K562 (cell line): Measurements from ENCODE around the gene DCUN1D3. TPM values are rescaled to one million over a fixed set of nuclear protein-coding genes. Genes with fewer than 3 reads are reported as not detected.

ENCODE experiments used
- ATAC-seq: fragments of 200-7000 bp; cut with Tn5 transposase; 3 replicates; pipeline ENCODE4 v1.9.1; 2020; ENCODE audit warnings: moderate library complexity
- BruUV-seq: library from RNA; stranded (reverse); fragments of 400-500 nt; replicated peaks from 2 replicates; lab custom pipeline; 2021; lab: Mats Ljungman, UMichigan
- CTCF ChIA-PET: fragments of 300-600 bp; formaldehyde crosslinking; extraction: SDS; loops from one replicate; lab custom pipeline; 2021; ENCODE audit warnings: low intra/inter-chr PET ratio; lab: Yijun Ruan, JAX
- POLR2A ChIA-PET: fragments of 300-600, 350-650 bp; sonication (Branson Sonifier 250); formaldehyde crosslinking; extraction: SDS; loops from one replicate; lab custom pipeline; 2021; ENCODE audit warnings: antibody characterized with exemption, inconsistent platforms; lab: Yijun Ruan, JAX
- DNase-seq, 4 experiments: peaks; one replicate each; pipeline versions ENCODE4 v3.0.0 to v3.0.0-alpha.2; 2011 to 2018; ENCODE audit warnings: low spot score in 3 of 4, mixed read lengths in 3 of 4; ENCODE audit errors: extremely low read depth in 1 of 4
- FAIRE-seq: peaks from 2 replicates; lab custom pipeline; 2011; peaks lifted over from hg19 to GRCh38; lab: Jason Lieb, UNC
- H2AFZ ChIP-seq: 2 replicates; pipeline ENCODE4 v1.6.0; 2011; ENCODE audit warnings: low read depth, low read length, control low read depth, inconsistent platforms
- H3K27ac ChIP-seq: fragments of 200-600 bp; 3 replicates; pipeline ENCODE4 v1.8.0; 2011; ENCODE audit warnings: low read depth, mild to moderate bottlenecking, control low read depth, inconsistent platforms, low read length, moderate library complexity, mixed read lengths; ENCODE audit errors: extremely low read depth
- H3K27me3 ChIP-seq, 2 experiments: fragments of 300-600 bp in 1 of 2; 2 replicates in 1 of 2; 3 replicates in 1 of 2; pipeline versions ENCODE4 v1.6.0 to v1.8.0; 2011; ENCODE audit warnings: inconsistent platforms in 2 of 2, low read length in 2 of 2, mild to moderate bottlenecking in 1 of 2, mixed read lengths in 1 of 2, moderate library complexity in 1 of 2; ENCODE audit not compliant: control insufficient read depth in 2 of 2, insufficient read depth in 2 of 2
- H3K36me3 ChIP-seq: fragments of 300-600 bp; 3 replicates; pipeline ENCODE4 v1.8.0; 2011; ENCODE audit warnings: mild to moderate bottlenecking, low read length, inconsistent platforms; ENCODE audit not compliant: control insufficient read depth, insufficient read depth
- H3K4me1 ChIP-seq, 2 experiments: fragments of 200-600 bp in 1 of 2; replicated peaks in 1 of 2; 2 replicates in 1 of 2; 3 replicates in 1 of 2; pipeline versions ENCODE4 v1.5.1 to v1.8.0; 2011; ENCODE audit warnings: inconsistent platforms in 2 of 2, low read length in 2 of 2, mild to moderate bottlenecking in 1 of 2, mixed read lengths in 1 of 2, moderate library complexity in 1 of 2; ENCODE audit not compliant: control insufficient read depth in 2 of 2, insufficient read depth in 2 of 2
- H3K4me2 ChIP-seq: 2 replicates; pipeline ENCODE4 v1.6.1; 2011; ENCODE audit warnings: low read length, control low read depth, inconsistent platforms, mixed read lengths; ENCODE audit not compliant: insufficient read depth
- H3K4me3 ChIP-seq: fragments of 200-600 bp; sonication (generic), shearing (Covaris generic); 2 replicates; pipeline ENCODE4 v1.5.1; 2016; ENCODE audit warnings: control low read depth, inconsistent platforms
- H3K79me2 ChIP-seq: fragments of 200-600 bp; 3 replicates; pipeline ENCODE4 v1.8.0; 2011; ENCODE audit warnings: low read length, inconsistent platforms; ENCODE audit not compliant: control insufficient read depth, insufficient read depth
- H3K9ac ChIP-seq, 2 experiments: 2 replicates each; pipeline versions ENCODE4 v1.6.0 to v1.6.1; 2011; ENCODE audit warnings: low read depth in 2 of 2, low read length in 2 of 2, control low read depth in 1 of 2, inconsistent platforms in 1 of 2, mild to moderate bottlenecking in 1 of 2, mixed read lengths in 1 of 2; ENCODE audit not compliant: insufficient read depth in 1 of 2
- H3K9me1 ChIP-seq: one replicate; pipeline ENCODE4 v1.6.0; 2011; ENCODE audit warnings: inconsistent platforms, mild to moderate bottlenecking, low read length, moderate library complexity; ENCODE audit not compliant: control insufficient read depth, insufficient read depth
- H3K9me3 ChIP-seq: replicated peaks from 2 replicates; pipeline ENCODE4 v1.5.1; 2011; ENCODE audit warnings: low read depth, low read length, inconsistent platforms; ENCODE audit not compliant: control insufficient read depth, insufficient read depth
- H4K20me1 ChIP-seq: replicated peaks from 2 replicates; pipeline ENCODE4 v1.6.1; 2011; ENCODE audit warnings: low read length, inconsistent platforms, mixed read lengths; ENCODE audit not compliant: control insufficient read depth, insufficient read depth
- ARID1B ChIP-seq: fragments of 450-650 bp; IDR thresholded peaks from 2 replicates; pipeline ENCODE4 v1.6.1; 2016; ENCODE audit warnings: antibody characterized with exemption, mild to moderate bottlenecking, inconsistent platforms
- CBFA2T3 ChIP-seq: fragments of 450-650 bp; IDR thresholded peaks from 2 replicates; pipeline ENCODE4 v1.6.1; 2017
- DPF2 ChIP-seq: fragments of 450-650 bp; IDR thresholded peaks from 2 replicates; pipeline ENCODE4 v1.6.1; 2016
- GABPA ChIP-seq: fragments of 200-800 bp; sonication (Bioruptor generic); conservative IDR thresholded peaks from 2 replicates; pipeline ENCODE4 v1.6.1; 2016; ENCODE audit warnings: low read depth, missing genetic modification characterization, missing compliant biosample characterization
- HNRNPLL ChIP-seq: fragments of 200-400 bp; formaldehyde crosslinking; IDR thresholded peaks from 2 replicates; pipeline ENCODE4 v1.6.1; 2017; ENCODE audit warnings: low read length, low read depth, mild to moderate bottlenecking; ENCODE audit not compliant: poor library complexity, severe bottlenecking
- JUND ChIP-seq, 2 experiments: IDR thresholded peaks; 2 replicates in 1 of 2; 3 replicates in 1 of 2; pipeline ENCODE4 v1.6.1; 2011; ENCODE audit warnings: borderline replicate concordance in 2 of 2, low read depth in 2 of 2, low read length in 2 of 2, improper control_type of control experiment in 1 of 2, missing biosample characterization in 1 of 2, missing genetic modification characterization in 1 of 2, missing genetic modification reagents in 1 of 2
- MAFF ChIP-seq: IDR thresholded peaks from 2 replicates; pipeline ENCODE4 v1.6.1; 2012; ENCODE audit warnings: low read length, improper control_type of control experiment
- MBD2 ChIP-seq: sonication (generic); IDR thresholded peaks from 2 replicates; pipeline ENCODE4 v1.6.1; 2016; ENCODE audit warnings: low read depth, borderline replicate concordance
- SMARCA5 ChIP-seq: fragments of 450-650 bp; IDR thresholded peaks from 2 replicates; pipeline ENCODE4 v1.6.1; 2016
- SMARCE1 ChIP-seq: fragments of 450-650 bp; IDR thresholded peaks from 2 replicates; pipeline ENCODE4 v1.7.1; 2016; ENCODE audit warnings: mild to moderate bottlenecking
- TCF7L2 ChIP-seq: fragments of 150-350 bp; IDR thresholded peaks from 2 replicates; pipeline ENCODE4 v1.6.1; 2016; ENCODE audit warnings: low read depth, mild to moderate bottlenecking, low read length, moderate library complexity
- ZEB2 ChIP-seq: fragments of 450-650 bp; IDR thresholded peaks from 2 replicates; pipeline ENCODE4 v1.6.1; 2016
- ZNF232 ChIP-seq: sonication (generic); formaldehyde crosslinking; IDR thresholded peaks from 2 replicates; pipeline ENCODE4 v1.8.0; 2022; ENCODE audit warnings: mild to moderate bottlenecking, missing genetic modification reagents
- ZNF778 ChIP-seq: fragments of 450-650 bp; formaldehyde crosslinking; IDR thresholded peaks from 2 replicates; pipeline ENCODE4 v1.4.0; 2020; ENCODE audit warnings: mild to moderate bottlenecking, moderate library complexity
- WGBS: fragments of 100-300 bp; shearing (Covaris generic); methylation state at CpG from one replicate; pipeline ENCODE4 v1.1.6; 2016; ENCODE audit warnings: low coverage, mixed read lengths; ENCODE audit not compliant: insufficient coverage; ENCODE audit errors: missing lambda C conversion rate; 5-methylcytosine and 5-hydroxymethylcytosine counted together
- in situ Hi-C: fragments of 300-500 bp; cut with MboI; formaldehyde crosslinking; loops from 4 replicates; pipeline ENCODE4 v1.15.0; 2018; ENCODE audit warnings: inconsistent platforms, mixed read lengths
- intact Hi-C: fragments of 100-400 bp; cut with micrococcal nuclease; formaldehyde crosslinking; loops from 2 replicates; pipeline ENCODE4 v1.14.2; 2022
- polyA plus RNA-seq, 8 experiments: library from polyadenylated mRNA; depleted of rRNA in 4 of 8; stranded (reverse) in 5 of 8; unstranded in 3 of 8; fragments of >200 nt; fragmentation: Nextera tagmentation in 2 of 8; fragmentation: Illumina TruSeq in 1 of 8; extraction: Ambion mirVana in 2 of 8; extraction: Trizol in 1 of 8; gene quantifications; 2 replicates each; pipeline versions ENCODE4 v1.2.1 to v1.2.3, GENCODE V29; 2011 to 2014; ENCODE audit warnings: inconsistent platforms in 1 of 8, missing spikeins in 1 of 8
- total RNA-seq, 7 experiments: library from RNA; depleted of rRNA in 6 of 7; stranded (reverse); fragments of >200 nt in 6 of 7; fragmentation: Illumina TruSeq in 2 of 7; extraction: Trizol in 2 of 7; gene quantifications; 2 replicates each; pipeline versions ENCODE4 v1.2.1 to v1.2.3, GENCODE V29; 2011 to 2021; ENCODE audit warnings: low replicate concordance in 1 of 7
- TF ChIP-seq, protein P1 (sequence below): fragments of 250-450 bp; sonication (Bioruptor Pico); IDR thresholded peaks from 2 replicates; pipeline ENCODE4 v1.4.0; 2020; ENCODE audit warnings: mild to moderate bottlenecking, moderate library complexity
- TF ChIP-seq, protein P2 (sequence below): fragments of 450-650 bp; IDR thresholded peaks from one replicate; pipeline ENCODE4 v1.6.1; 2018; ENCODE audit warnings: mild to moderate bottlenecking, moderate library complexity; ENCODE audit not compliant: partially characterized antibody
- TF ChIP-seq, protein P3 (sequence below): sonication (generic); IDR thresholded peaks from 2 replicates; pipeline ENCODE4 v1.6.1; 2016

Gene DCUN1D3
- total and polyA plus RNA-seq, 9 of the 15 experiments (the other 6 are each of a cell fraction or from before 2014, with no cell fraction given): 1.0 to 4.7 (median 2.2) TPM

DNA sequence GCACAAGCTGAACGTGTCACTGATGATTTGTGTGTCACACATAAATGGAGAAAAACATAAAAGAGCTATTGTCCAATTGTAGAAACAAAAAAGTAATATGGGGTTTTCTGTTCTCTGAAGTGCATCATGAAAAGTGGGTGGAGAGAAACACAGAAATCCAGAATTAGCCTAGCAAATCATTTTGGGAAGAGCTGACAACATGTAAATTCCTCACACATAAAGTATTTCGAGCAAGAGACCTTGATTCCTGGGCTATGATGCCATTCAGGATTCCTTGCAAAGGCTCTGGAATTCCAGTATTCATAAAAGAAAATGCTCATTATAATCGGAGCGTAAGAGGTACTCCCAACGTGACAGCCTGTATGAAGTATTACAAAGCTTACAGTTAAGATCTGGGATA is 1.1 kb downstream of the DCUN1D3 start (continued):
- TF ChIP-seq, protein P1, sequence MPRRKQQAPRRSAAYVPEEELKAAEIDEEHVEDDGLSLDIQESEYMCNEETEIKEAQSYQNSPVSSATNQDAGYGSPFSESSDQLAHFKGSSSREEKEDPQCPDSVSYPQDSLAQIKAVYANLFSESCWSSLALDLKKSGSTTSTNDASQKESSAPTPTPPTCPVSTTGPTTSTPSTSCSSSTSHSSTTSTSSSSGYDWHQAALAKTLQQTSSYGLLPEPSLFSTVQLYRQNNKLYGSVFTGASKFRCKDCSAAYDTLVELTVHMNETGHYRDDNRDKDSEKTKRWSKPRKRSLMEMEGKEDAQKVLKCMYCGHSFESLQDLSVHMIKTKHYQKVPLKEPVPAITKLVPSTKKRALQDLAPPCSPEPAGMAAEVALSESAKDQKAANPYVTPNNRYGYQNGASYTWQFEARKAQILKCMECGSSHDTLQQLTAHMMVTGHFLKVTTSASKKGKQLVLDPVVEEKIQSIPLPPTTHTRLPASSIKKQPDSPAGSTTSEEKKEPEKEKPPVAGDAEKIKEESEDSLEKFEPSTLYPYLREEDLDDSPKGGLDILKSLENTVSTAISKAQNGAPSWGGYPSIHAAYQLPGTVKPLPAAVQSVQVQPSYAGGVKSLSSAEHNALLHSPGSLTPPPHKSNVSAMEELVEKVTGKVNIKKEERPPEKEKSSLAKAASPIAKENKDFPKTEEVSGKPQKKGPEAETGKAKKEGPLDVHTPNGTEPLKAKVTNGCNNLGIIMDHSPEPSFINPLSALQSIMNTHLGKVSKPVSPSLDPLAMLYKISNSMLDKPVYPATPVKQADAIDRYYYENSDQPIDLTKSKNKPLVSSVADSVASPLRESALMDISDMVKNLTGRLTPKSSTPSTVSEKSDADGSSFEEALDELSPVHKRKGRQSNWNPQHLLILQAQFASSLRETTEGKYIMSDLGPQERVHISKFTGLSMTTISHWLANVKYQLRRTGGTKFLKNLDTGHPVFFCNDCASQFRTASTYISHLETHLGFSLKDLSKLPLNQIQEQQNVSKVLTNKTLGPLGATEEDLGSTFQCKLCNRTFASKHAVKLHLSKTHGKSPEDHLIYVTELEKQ (CRISPR knock-in tag): no peak

DNA sequence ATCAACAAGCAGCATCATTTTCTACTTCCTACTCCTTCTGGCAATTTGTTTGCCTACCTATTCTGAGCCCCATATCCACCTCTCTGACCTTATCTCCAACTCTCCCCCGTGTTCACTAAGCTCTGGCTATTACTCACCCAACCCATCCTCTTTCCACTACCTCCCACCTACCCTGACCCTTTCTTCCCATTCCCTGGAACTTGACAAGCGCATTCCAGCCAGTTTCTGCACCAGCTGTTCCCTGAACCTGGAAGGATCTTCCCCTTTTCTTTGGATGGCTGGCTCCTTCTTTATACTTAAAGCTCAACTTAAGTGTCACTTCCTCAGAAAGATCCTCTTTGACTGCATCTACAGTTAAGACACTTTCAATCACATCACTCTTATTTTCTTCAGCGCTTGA is 2.2 kb downstream of the DCUN1D3 start:
- Histone ChIP-seq H3K27ac (no peak overlapping the region), H3K4me3 (no peak overlapping the region), H4K20me1 (no peaks in the 10 kb centered on the region), H3K9ac (no peak overlapping the region), H3K4me2 (no peak overlapping the region), H3K36me3 (peaks cover 21% of the 10 kb centered on the region; the same call in 1 of the 3 replicates), H3K4me1 (peaks cover 14 to 25% of the 10 kb centered on the region in 2 experiments), H3K79me2 (peaks cover 40% of the 10 kb centered on the region), H2AFZ (no peak overlapping the region), H3K9me1 (no peaks in the 10 kb centered on the region), H3K9me3 (no peaks in the 10 kb centered on the region), H3K27me3 (no peaks in the 10 kb centered on the region)
- no peak for ATAC-seq
- FAIRE-seq: no peak
- DNase-seq: no peak
- intact Hi-C loops (no loop called here), in situ Hi-C loops (no loop called here)
- POLR2A ChIA-PET: interaction anchor here (1.0 kb wide), 1 partner anchor 14 kb away, joined by 3 read pairs; no protein-coding TSS in a partner anchor
- CTCF ChIA-PET: no interaction called here
- 55% methylated on average over 3 of the region's 3 CpGs for whole genome bisulfite sequencing
- no TSS peak for BruUV-seq
- TF ChIP-seq SMARCA5: no peak
- no peak for TF ChIP-seq ZNF778
- TF ChIP-seq MBD2: 0 out of 2 replicates have a peak, but pooled peaks have one; percentile 22
- no peak for TF ChIP-seq HNRNPLL
- TF ChIP-seq JUND (IDR thresholded peaks at IDR 0.05; ENCODE audit: borderline replicate concordance, low read depth, low read length): 0 out of 2 replicates have a peak, but pooled peaks have one; percentile 26
- TF ChIP-seq JUND (tag; IDR thresholded peaks at IDR 0.05; ENCODE audit: borderline replicate concordance, low read depth, low read length): no peak; the same call in 2 of the 3 replicates
- TF ChIP-seq CBFA2T3: peak; percentile 45; the same call in 1 of the 2 replicates
- TF ChIP-seq SMARCE1: peak; percentile 75
- TF ChIP-seq TCF7L2: no peak
- no peak for TF ChIP-seq ZNF232 (CRISPR knock-in tag)
- TF ChIP-seq ZEB2: peak; percentile 84
- TF ChIP-seq, protein P2, sequence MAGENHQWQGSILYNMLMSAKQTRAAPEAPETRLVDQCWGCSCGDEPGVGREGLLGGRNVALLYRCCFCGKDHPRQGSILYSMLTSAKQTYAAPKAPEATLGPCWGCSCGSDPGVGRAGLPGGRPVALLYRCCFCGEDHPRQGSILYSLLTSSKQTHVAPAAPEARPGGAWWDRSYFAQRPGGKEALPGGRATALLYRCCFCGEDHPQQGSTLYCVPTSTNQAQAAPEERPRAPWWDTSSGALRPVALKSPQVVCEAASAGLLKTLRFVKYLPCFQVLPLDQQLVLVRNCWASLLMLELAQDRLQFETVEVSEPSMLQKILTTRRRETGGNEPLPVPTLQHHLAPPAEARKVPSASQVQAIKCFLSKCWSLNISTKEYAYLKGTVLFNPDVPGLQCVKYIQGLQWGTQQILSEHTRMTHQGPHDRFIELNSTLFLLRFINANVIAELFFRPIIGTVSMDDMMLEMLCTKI: no peak
- TF ChIP-seq MAFF: no peak
- TF ChIP-seq, protein P3, sequence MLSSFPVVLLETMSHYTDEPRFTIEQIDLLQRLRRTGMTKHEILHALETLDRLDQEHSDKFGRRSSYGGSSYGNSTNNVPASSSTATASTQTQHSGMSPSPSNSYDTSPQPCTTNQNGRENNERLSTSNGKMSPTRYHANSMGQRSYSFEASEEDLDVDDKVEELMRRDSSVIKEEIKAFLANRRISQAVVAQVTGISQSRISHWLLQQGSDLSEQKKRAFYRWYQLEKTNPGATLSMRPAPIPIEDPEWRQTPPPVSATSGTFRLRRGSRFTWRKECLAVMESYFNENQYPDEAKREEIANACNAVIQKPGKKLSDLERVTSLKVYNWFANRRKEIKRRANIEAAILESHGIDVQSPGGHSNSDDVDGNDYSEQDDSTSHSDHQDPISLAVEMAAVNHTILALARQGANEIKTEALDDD: 0 out of 2 replicates have a peak, but pooled peaks have one; percentile 14
- TF ChIP-seq ARID1B: peak; percentile 56; the same call in 1 of the 2 replicates
- no peak for TF ChIP-seq GABPA (tag)
- TF ChIP-seq DPF2: peak; percentile 48; the same call in 1 of the 2 replicates
